GM12872 (cell line): ENCODE data around the gene TSC22D4.

Experiments
- CTCF ChIP-seq: IDR thresholded peaks from 3 replicates; pipeline ENCODE4 v1.5.1; 2011; ENCODE audit warnings: low read depth, mild to moderate bottlenecking, low read length, moderate library complexity; ENCODE audit not compliant: insufficient read depth

TSC22D4 gene

DNA sequence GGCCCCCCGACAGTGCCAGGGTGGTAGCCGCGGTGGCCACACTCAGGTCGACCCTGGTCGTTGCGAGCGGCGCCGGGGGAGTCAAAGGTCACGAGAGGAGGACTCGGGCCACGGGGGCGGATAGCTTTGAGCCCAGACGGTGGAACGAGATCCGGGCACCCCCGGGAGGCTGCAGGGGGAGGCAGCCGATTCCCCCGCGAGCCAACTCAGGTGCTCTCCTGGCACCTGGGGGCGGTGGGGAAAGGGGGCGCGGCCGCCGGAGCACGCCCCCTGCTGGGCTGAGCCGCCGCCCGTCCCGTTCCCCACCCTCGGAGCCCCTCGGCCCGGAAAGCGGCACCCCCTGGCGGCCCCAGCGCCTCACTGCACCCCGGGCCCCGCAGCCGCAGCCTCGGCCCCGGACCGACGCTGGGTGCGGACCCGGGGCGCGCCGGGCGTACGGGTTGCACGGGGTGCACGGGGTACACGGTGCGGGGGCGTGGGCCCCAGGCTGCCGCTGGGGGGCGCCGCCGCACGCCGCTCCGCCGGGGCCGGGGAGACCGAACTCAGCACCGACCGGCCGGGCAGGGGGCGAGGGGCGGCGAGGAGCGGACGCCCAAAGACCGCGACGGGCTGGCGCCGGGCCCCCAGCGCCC is 4.2 kb upstream of the TSC22D4 start:
- TF ChIP-seq CTCF: peak; percentile 78

- no peak for TF ChIP-seq CTCF
Observed at GRCh38 chr7:100482728-100483089, 3.7 kb upstream of the TSC22D4 start.

GRCh38 chr7:100481466-100481865 is 2.5 kb upstream of the TSC22D4 start:
- no peak for TF ChIP-seq CTCF

DNA sequence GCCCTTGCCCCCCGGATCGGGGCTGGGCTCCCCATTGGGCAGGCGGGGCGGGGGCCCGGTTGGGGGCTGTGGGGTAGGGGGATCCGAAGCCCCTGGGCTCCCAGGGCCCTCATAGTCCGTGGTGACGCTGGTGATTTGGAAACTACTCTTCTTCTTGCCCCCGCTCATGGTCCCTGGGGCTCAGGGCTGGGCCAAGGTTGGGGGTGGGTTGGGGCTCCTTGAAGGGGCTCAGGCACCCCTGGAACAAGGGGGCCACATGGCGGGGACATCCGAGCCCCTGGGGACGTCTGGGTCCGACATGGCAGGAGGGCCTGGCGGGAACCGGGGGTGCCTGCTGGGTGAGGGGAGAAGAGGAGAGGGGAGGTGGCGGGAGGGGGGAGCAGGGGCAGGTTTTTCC is 1.1 kb downstream of the TSC22D4 start:
- no peak for TF ChIP-seq CTCF

DNA sequence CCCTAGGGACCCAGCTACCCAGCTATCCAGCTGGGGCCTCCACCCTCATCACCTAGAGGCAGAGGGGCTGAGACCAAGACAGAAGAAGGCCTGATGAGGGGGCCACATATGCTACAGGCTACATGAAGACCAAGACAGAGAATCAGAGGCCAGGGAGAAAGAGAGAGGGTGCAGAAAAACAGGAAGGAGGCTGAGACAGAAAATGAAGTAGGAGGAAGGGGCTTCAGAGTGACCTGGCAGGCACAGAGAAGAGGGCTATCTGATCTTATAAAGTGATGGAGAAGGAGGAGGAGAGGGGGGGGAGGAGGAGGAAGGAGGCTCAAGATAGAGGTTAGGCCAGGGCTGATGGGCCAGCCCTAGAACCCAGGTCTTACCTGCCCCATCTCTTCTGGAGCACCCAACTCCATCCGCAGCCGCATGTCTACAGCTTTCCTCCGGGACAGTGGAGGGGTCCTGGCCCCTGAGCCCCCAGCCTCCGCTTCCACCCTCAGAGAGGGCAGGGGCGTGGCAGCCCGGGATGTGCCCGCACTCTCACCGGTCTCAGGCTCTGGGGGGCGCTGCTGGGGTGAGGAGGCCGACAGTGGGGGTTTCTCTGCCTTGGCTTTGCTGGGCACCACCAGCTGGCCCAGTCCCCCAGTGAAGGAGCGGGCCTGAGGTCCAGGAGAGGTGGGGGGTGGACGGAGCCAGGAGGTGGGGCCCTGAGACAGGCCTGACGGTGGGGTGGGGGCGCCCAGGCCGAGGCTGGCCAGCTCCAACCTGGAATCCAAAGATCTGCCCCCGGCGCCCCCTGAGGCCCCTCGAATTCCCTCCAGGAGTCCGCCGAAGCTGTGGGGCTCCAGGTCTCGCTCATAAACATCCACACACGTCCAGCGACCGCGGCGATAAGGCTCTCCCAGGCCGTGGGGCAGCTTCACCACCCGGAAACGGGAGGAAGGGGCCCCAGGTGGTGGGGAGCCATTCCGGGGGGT is 1.8 kb downstream of the TSC22D4 start:
- peak; percentile 63 for TF ChIP-seq CTCF

- TF ChIP-seq CTCF: no peak
Observed at GRCh38 chr7:100476101-100476780, 2.8 kb downstream of the TSC22D4 start.

GRCh38 chr7:100475549-100475948 is 3.5 kb downstream of the TSC22D4 start:
- no peak for TF ChIP-seq CTCF
